Measurements from ENCODE around the gene IGLL1.
"Not testable (repeated sequence)": the region's sequence is repeated elsewhere in the genome, so short reads cannot be mapped to it uniquely, and the experiment has no call there.

IGLL1 gene

GRCh38 chr22:23574371-23574811 is 5.7 kb downstream of the IGLL1 start:
- Mint-ChIP-seq H3K4me3 (no peak overlapping the region), H3K27me3 (ENCODE audit: low read depth) (peaks cover 21% of the 10 kb centered on the region), H3K4me1 (ENCODE audit: low read depth) (no peaks in the 10 kb centered on the region), H3K36me3 (ENCODE audit: low read depth) (no peaks in the 10 kb centered on the region), H3K27ac (no peak overlapping the region), H3K9me3 (no peaks in the 10 kb centered on the region)

GRCh38 chr22:23573701-23574235 is 6.3 kb downstream of the IGLL1 start:
- H3K9me3 Mint-ChIP-seq; H3K27ac Mint-ChIP-seq; H3K36me3 Mint-ChIP-seq (ENCODE audit: low read depth); H3K4me1 Mint-ChIP-seq (ENCODE audit: low read depth); H3K4me3 Mint-ChIP-seq: not testable (repeated sequence)
- peaks cover 22% of the 10 kb centered on the region for H3K27me3 Mint-ChIP-seq (ENCODE audit: low read depth)

GRCh38 chr22:23573106-23573505 is 7.0 kb downstream of the IGLL1 start:
- H3K27me3 Mint-ChIP-seq (ENCODE audit: low read depth): peaks cover 22% of the 10 kb centered on the region
- H3K4me3 Mint-ChIP-seq; H3K4me1 Mint-ChIP-seq (ENCODE audit: low read depth); H3K36me3 Mint-ChIP-seq (ENCODE audit: low read depth); H3K9me3 Mint-ChIP-seq; H3K27ac Mint-ChIP-seq: not testable (repeated sequence)

GRCh38 chr22:23571486-23571885 is 8.6 kb downstream of the IGLL1 start:
- Mint-ChIP-seq H3K9me3 (no peaks in the 10 kb centered on the region), H3K27me3 (ENCODE audit: low read depth) (peaks cover 21% of the 10 kb centered on the region), H3K36me3 (ENCODE audit: low read depth) (no peaks in the 10 kb centered on the region), H3K4me3 (no peak overlapping the region), H3K27ac (no peak overlapping the region), H3K4me1 (ENCODE audit: low read depth) (no peaks in the 10 kb centered on the region)

- Mint-ChIP-seq H3K27me3 (ENCODE audit: low read depth) (peaks cover 17% of the 10 kb centered on the region), H3K4me3 (no peak overlapping the region), H3K36me3 (ENCODE audit: low read depth) (no peaks in the 10 kb centered on the region), H3K4me1 (ENCODE audit: low read depth) (peaks cover 2% of the 10 kb centered on the region), H3K9me3 (no peaks in the 10 kb centered on the region), H3K27ac (no peak overlapping the region)
These were observed 9.4 kb downstream of the IGLL1 start for GRCh38 chr22:23570681-23571080.

GRCh38 chr22:23569716-23570115 is 10.4 kb downstream of the IGLL1 start:
- peaks cover 25% of the 10 kb centered on the region for H3K27me3 Mint-ChIP-seq (ENCODE audit: low read depth)
- no peak overlapping the region for H3K4me3 Mint-ChIP-seq
- no peaks in the 10 kb centered on the region for H3K36me3 Mint-ChIP-seq (ENCODE audit: low read depth)
- peaks cover 3% of the 10 kb centered on the region for H3K4me1 Mint-ChIP-seq (ENCODE audit: low read depth)
- H3K9me3 Mint-ChIP-seq: no peaks in the 10 kb centered on the region
- no peak overlapping the region for H3K27ac Mint-ChIP-seq

- H3K27ac Mint-ChIP-seq: no peak overlapping the region
- no peaks in the 10 kb centered on the region for H3K36me3 Mint-ChIP-seq (ENCODE audit: low read depth)
- no peak overlapping the region for H3K4me3 Mint-ChIP-seq
- H3K9me3 Mint-ChIP-seq: no peaks in the 10 kb centered on the region
- H3K4me1 Mint-ChIP-seq (ENCODE audit: low read depth): peaks cover 3% of the 10 kb centered on the region
- peaks cover 29% of the 10 kb centered on the region for H3K27me3 Mint-ChIP-seq (ENCODE audit: low read depth)
These were observed 10.8 kb downstream of the IGLL1 start for GRCh38 chr22:23569291-23569690.

GRCh38 chr22:23566705-23567475 is 13.2 kb downstream of the IGLL1 start:
- H3K36me3 Mint-ChIP-seq (ENCODE audit: low read depth): no peaks in the 10 kb centered on the region
- peaks cover 40% of the 10 kb centered on the region for H3K27me3 Mint-ChIP-seq (ENCODE audit: low read depth)
- no peak overlapping the region for H3K27ac Mint-ChIP-seq
- H3K4me1 Mint-ChIP-seq (ENCODE audit: low read depth): peaks cover 3% of the 10 kb centered on the region
- no peak overlapping the region for H3K4me3 Mint-ChIP-seq
- no peaks in the 10 kb centered on the region for H3K9me3 Mint-ChIP-seq

- Mint-ChIP-seq H3K4me3 (peak overlapping the region; percentile 60), H3K4me1 (ENCODE audit: low read depth) (peaks cover 3% of the 10 kb centered on the region), H3K27ac (no peak overlapping the region), H3K9me3 (no peaks in the 10 kb centered on the region), H3K36me3 (ENCODE audit: low read depth) (no peaks in the 10 kb centered on the region), H3K27me3 (ENCODE audit: low read depth) (peaks cover 40% of the 10 kb centered on the region)
These were observed 14.0 kb downstream of the IGLL1 start for GRCh38 chr22:23565915-23566704.

GRCh38 chr22:23565305-23565914 is 14.7 kb downstream of the IGLL1 start:
- Mint-ChIP-seq H3K9me3 (no peaks in the 10 kb centered on the region), H3K36me3 (ENCODE audit: low read depth) (no peaks in the 10 kb centered on the region), H3K27ac (no peak overlapping the region), H3K4me3 (peak overlapping the region; percentile 60), H3K27me3 (ENCODE audit: low read depth) (peaks cover 40% of the 10 kb centered on the region), H3K4me1 (ENCODE audit: low read depth) (peaks cover 3% of the 10 kb centered on the region)

- Mint-ChIP-seq H3K4me3 (no peak overlapping the region), H3K36me3 (ENCODE audit: low read depth) (no peaks in the 10 kb centered on the region), H3K9me3 (no peaks in the 10 kb centered on the region), H3K4me1 (ENCODE audit: low read depth) (peaks cover 3% of the 10 kb centered on the region), H3K27ac (no peak overlapping the region), H3K27me3 (ENCODE audit: low read depth) (peaks cover 40% of the 10 kb centered on the region)
These were observed 15.8 kb downstream of the IGLL1 start for GRCh38 chr22:23564276-23564675.

GRCh38 chr22:23563111-23563510 is 17.0 kb downstream of the IGLL1 start:
- H3K27me3 Mint-ChIP-seq (ENCODE audit: low read depth): peaks cover 36% of the 10 kb centered on the region
- H3K27ac Mint-ChIP-seq: no peak overlapping the region
- H3K9me3 Mint-ChIP-seq: no peaks in the 10 kb centered on the region
- no peaks in the 10 kb centered on the region for H3K36me3 Mint-ChIP-seq (ENCODE audit: low read depth)
- peaks cover 3% of the 10 kb centered on the region for H3K4me1 Mint-ChIP-seq (ENCODE audit: low read depth)
- H3K4me3 Mint-ChIP-seq: no peak overlapping the region

- Mint-ChIP-seq H3K27ac (no peak overlapping the region), H3K27me3 (ENCODE audit: low read depth) (peaks cover 31% of the 10 kb centered on the region), H3K9me3 (no peaks in the 10 kb centered on the region), H3K36me3 (ENCODE audit: low read depth) (no peaks in the 10 kb centered on the region), H3K4me3 (no peak overlapping the region), H3K4me1 (ENCODE audit: low read depth) (peaks cover 3% of the 10 kb centered on the region)
These were observed 17.9 kb downstream of the IGLL1 start for GRCh38 chr22:23562186-23562585.

GRCh38 chr22:23561025-23561510 is 19.0 kb downstream of the IGLL1 start:
- H3K9me3 Mint-ChIP-seq; H3K4me1 Mint-ChIP-seq (ENCODE audit: low read depth); H3K36me3 Mint-ChIP-seq (ENCODE audit: low read depth); H3K4me3 Mint-ChIP-seq; H3K27ac Mint-ChIP-seq: not testable (repeated sequence)
- peaks cover 26% of the 10 kb centered on the region for H3K27me3 Mint-ChIP-seq (ENCODE audit: low read depth)

Data from T-helper 1 cell treated with Interleukin-12 subunit alpha and Interleukin-12 subunit beta and Interleukin-4 antibody, amounts not matched to agents 30 μg/mL and 1 μg/mL, for 36 hours (primary cell).